ENCODE results near the gene RDH5.

GRCh38 chr12:55748230-55748993 is 28.2 kb downstream of the RDH5 start:
- TF ChIP-seq, protein P1, sequence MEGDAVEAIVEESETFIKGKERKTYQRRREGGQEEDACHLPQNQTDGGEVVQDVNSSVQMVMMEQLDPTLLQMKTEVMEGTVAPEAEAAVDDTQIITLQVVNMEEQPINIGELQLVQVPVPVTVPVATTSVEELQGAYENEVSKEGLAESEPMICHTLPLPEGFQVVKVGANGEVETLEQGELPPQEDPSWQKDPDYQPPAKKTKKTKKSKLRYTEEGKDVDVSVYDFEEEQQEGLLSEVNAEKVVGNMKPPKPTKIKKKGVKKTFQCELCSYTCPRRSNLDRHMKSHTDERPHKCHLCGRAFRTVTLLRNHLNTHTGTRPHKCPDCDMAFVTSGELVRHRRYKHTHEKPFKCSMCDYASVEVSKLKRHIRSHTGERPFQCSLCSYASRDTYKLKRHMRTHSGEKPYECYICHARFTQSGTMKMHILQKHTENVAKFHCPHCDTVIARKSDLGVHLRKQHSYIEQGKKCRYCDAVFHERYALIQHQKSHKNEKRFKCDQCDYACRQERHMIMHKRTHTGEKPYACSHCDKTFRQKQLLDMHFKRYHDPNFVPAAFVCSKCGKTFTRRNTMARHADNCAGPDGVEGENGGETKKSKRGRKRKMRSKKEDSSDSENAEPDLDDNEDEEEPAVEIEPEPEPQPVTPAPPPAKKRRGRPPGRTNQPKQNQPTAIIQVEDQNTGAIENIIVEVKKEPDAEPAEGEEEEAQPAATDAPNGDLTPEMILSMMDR (conservative IDR thresholded peaks at IDR 0.05 in 1 of 2, IDR thresholded peaks at IDR 0.05 in 1 of 2; ENCODE audit: extremely low read depth in 1 of 2, insufficient read depth in 1 of 2, low read depth in 1 of 2, low read length in 2 of 2): no peak
- no peak for TF ChIP-seq EZH2 (IDR thresholded peaks at IDR 0.05; ENCODE audit: borderline replicate concordance, low read length)
